ENCODE measurements around the gene MIOX. TPM values are rescaled to one million over a fixed set of nuclear protein-coding genes. Genes with fewer than 3 reads are reported as not detected.

The MIOX gene
- total RNA-seq, 4 donors from 2014 or later: not detected

DNA sequence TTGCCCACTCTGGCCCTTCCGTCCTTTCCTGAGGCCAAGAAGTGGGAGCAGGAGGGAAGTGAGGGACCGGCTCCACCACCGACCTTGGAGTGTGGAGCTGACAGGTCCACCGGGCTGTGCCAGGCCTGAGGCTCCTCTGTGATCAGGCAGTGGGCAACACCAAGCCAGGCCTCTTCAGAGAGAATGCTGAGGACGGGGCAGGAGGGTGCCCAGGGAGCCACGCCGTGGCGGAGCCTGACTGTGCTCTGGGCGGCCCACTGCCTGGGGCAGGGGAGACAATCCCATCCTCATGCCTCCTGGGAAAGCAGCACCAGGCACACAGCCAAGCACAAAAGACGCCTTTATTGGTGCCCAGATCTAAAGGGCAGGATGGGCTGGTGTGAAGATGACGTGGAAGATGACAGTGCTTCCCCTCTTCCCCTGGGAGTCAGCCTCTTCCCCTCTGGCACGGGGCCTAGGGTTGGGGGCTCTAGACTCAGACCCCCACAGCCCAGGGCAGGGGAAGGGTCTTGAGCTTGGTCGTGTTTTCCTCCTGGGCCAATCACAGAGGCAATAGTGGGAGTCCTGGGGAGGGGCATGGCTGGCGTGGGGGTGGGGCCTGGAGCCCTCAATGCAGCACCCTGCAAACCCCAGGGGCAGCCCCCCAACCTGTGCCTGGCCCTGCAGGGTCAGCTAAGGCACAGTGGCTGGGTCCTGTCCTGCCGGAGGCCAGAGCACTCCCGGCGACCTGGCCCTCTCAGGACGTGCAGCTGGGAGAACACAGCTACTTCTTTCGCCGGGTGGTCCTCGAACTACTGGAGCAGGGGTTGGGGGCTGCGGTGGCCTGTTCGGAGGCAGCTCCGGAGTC is 16.2 kb downstream of the MIOX start:
- TF ChIP-seq, protein P1, sequence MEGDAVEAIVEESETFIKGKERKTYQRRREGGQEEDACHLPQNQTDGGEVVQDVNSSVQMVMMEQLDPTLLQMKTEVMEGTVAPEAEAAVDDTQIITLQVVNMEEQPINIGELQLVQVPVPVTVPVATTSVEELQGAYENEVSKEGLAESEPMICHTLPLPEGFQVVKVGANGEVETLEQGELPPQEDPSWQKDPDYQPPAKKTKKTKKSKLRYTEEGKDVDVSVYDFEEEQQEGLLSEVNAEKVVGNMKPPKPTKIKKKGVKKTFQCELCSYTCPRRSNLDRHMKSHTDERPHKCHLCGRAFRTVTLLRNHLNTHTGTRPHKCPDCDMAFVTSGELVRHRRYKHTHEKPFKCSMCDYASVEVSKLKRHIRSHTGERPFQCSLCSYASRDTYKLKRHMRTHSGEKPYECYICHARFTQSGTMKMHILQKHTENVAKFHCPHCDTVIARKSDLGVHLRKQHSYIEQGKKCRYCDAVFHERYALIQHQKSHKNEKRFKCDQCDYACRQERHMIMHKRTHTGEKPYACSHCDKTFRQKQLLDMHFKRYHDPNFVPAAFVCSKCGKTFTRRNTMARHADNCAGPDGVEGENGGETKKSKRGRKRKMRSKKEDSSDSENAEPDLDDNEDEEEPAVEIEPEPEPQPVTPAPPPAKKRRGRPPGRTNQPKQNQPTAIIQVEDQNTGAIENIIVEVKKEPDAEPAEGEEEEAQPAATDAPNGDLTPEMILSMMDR (IDR thresholded peaks at IDR 0.05; ENCODE audit: low read depth): no peak

DNA sequence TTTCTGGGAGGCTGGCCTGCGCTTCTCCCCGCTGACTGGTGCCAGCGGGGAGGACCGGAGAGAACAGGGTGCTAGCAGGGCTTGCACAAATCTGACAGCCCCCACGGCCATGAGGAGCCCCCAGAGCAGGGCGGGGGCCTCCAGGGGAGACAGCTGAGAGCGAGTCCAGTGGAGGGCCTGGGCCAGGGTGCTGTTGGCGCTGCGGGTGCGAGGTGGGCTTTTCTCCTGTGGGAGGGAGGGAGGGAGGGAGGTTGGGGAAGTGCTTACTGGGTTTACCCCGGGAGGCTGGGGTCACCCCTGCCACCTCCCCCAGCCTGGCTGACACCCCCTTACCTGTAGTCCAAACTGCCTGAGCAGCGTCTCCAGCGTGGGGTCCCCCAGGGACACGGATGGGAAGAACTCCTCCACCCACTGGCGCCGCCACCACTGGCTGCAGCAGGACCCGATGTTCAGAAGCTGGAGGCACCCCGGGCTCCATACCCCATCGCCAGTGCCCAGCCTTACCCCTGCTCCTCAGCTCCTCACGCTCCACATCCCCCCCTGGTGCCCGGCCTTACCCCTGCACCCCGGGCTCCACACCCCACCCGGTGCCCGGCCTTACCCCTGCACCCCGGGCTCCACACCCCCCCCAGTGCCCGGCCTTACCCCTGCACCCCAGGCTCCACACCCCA is 17.0 kb downstream of the MIOX start:
- TF ChIP-seq, protein P1 (IDR thresholded peaks at IDR 0.05; ENCODE audit: low read depth): no peak

DNA sequence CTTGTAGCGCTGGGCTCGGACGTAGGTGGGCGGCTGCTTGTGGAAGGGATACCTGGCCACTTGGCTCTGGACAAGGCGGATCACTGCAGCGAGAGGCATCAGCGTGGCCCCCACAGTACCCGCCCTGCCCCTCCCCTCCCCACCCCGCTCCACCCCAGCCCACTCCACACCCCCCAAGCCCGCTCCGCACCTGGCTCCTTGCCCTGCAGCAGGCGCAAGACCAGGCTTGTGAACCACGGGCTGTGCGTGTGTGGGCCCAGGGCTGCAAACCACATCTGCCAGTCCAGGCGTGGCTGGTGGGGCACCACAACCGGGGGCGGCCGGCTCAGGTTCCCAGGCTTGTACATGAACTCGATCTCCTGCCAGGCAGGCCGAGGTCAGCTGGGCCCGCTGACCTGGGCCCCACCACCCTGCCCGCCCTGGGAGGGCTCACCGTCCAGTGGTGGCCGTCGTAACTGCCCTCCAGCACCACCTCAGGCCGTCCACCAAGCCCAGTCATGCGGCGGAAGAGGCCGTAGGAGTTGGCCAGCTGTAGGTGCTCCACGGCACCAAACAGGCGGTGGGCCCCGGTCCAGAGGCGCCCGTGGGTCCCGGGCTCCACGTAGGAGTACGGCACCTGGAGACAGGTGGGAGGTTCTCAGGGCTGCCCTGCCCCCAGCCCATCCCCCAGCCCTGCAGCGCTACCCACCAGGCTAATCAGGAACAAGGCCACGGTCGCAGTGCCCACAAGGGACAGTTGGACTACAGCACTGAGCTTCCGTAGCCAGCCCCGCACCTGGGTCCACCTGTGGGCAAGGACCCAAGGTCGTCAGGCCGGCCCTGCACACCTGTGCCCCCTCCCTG is 17.9 kb downstream of the MIOX start:
- TF ChIP-seq, protein P1 (IDR thresholded peaks at IDR 0.05; ENCODE audit: low read depth): no peak

DNA sequence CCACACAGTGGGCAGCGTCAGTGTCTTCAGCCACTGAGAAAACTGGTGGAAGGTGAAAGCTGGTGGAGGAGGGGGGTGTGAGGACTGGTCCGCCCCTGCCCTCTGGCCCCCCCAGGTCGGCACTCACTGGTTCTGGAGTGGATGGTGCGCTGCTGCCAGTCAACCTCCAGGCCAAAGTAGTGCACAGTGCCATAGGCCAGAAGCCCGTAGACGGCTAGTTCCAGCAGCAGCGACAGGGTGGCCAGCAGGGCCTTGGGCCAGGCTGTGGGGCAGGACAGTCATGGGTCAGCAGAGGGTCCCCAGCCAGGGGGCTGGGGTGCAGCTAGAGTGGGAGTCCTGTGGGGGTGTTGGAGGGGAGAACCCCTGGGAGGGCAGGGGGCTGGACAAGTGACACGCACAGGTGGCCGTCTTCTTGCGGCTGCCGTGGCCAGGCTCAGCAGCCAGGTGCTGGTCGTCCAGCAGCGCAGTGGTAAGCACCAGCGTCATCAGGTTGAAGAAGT is 18.7 kb downstream of the MIOX start:
- TF ChIP-seq, protein P1 (IDR thresholded peaks at IDR 0.05; ENCODE audit: low read depth): no peak

DNA sequence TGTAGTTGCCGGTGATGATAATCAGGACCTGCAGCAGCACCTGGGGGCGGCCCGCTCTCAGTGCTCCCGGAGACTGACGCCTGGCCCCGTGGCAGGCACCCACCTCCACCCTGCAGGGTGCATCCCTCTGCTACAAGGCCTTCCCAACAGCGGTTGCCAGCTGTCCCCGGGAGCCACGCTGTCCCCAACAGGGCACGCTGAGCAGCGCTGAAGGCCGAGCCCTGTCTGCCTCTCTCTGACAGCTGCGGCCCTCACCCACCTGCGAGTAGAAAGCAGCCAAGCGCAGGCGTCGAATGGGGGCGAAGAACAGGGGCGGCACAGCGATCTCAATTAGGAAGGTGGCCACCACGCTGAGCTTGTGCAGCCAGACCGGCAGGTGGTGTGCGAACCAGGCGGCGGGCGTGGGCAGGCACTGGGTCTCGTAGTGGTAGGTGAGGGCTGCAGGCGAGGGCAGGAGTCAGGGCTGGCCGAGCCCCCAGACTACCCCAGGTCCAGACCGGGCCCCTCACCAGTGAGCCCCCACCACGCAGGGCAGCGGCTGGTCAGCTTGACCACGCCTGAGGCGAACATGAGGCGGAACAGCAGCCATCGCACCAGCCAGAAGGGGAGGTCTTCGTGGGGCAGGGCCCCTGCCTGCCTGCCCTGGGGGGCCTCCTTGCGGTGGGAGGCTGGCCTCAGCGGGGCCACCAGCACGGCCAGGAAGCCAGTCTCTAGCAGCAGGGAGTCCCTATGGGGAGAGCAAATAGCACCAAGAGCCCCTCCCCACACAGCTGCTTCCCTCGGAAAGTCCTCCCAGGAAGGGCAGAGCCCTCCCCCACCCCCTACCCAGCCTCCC is 19.3 kb downstream of the MIOX start:
- TF ChIP-seq, protein P1 (IDR thresholded peaks at IDR 0.05; ENCODE audit: low read depth): no peak

DNA sequence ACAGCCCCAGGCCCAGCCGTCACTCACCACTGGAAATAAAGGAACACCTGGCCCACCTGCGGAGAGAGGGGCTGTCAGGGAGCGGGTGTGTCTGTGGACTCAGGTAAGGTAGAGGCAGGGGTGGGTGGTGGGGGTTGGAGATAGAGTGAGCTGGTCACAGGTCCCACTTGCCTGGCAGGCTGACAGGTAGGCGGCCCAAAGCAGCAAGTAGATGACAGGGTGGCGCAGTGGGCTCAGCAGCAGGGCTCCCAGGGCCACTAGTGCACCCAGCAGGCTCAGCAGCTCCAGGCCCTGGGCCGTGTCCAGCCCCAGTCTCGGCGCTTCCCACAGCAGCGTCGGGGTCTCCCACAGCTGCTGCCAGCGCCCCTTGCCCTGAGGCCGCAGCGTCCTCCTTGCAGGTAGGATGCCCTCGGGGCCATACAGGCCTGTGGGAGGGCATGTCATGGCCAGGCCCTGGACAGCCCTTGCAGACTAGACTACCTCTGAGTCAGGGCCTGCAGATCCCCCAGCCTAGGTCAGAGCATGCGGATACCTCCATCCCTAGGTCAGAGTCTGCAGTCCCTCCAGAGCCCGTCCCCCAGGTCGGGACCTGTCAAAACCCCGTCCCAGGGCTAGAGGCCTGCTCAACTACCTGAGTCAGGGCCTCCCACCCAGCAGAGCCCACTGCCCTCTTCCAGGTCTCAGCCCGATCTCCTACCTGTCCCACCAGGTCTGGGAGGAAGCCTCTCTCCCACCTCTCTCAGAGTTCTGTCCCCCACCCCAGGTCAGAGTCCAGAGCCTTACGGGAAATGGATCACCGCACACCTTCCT is 20.2 kb downstream of the MIOX start:
- TF ChIP-seq, protein P1 (IDR thresholded peaks at IDR 0.05; ENCODE audit: low read depth): no peak
